Rectal smooth muscle tissue (tissue), 1 donor: ENCODE measurements around the gene ZMIZ1.

Source experiments
- H3K27ac ChIP-seq: one replicate; pipeline ENCODE4 v1.7.0; 2013; ENCODE audit warnings: low read depth, low read length, inconsistent platforms
- H3K27me3 ChIP-seq: one replicate; pipeline ENCODE4 v1.7.0; 2013; ENCODE audit warnings: low read length; ENCODE audit not compliant: control insufficient read depth, insufficient read depth
- H3K36me3 ChIP-seq: one replicate; pipeline ENCODE4 v1.7.0; 2013; ENCODE audit warnings: low read length; ENCODE audit not compliant: control insufficient read depth, insufficient read depth
- H3K4me1 ChIP-seq: one replicate; pipeline ENCODE4 v1.7.0; 2013; ENCODE audit warnings: low read length; ENCODE audit not compliant: control insufficient read depth, insufficient read depth
- H3K4me3 ChIP-seq: one replicate; pipeline ENCODE4 v1.7.0; 2013; ENCODE audit warnings: low read length
- H3K9ac ChIP-seq: one replicate; pipeline ENCODE4 v1.7.0; 2013; ENCODE audit warnings: low read length

The ZMIZ1 gene

DNA sequence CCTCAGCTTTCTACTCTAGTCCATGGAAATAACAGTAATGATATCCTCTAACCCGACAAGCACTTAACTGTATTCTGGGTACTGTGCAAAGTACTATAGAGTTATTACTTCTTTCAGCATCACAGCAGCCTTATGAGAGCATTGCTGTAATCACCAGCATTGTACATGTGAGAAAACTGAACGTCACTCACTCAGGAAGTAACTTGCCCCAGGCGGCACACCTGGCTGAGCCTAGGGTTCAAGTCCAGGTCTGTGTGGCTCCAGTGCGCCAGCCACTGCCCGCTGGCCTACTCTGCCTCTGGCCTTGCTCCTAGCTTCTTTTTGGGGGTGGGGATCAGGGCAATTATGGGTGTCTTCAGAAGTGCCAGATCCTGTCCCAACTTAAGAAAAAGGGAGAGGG is 50.5 kb downstream of the ZMIZ1 start:
- no peak overlapping the region for H3K9ac ChIP-seq
- H3K27me3 ChIP-seq: no peaks in the 10 kb centered on the region
- no peak overlapping the region for H3K4me3 ChIP-seq
- peaks cover 17% of the 10 kb centered on the region for H3K36me3 ChIP-seq
- peaks cover 31% of the 10 kb centered on the region for H3K4me1 ChIP-seq
- H3K27ac ChIP-seq: no peak overlapping the region

- Histone ChIP-seq H3K9ac (no peak overlapping the region), H3K27ac (no peak overlapping the region), H3K36me3 (peaks cover 30% of the 10 kb centered on the region), H3K4me3 (no peak overlapping the region), H3K4me1 (peaks cover 3% of the 10 kb centered on the region), H3K27me3 (no peaks in the 10 kb centered on the region)
These were observed 54.8 kb downstream of the ZMIZ1 start for GRCh38 chr10:79123547-79123963.

- Histone ChIP-seq H3K27me3 (no peaks in the 10 kb centered on the region), H3K9ac (no peak overlapping the region), H3K27ac (no peak overlapping the region), H3K36me3 (peaks cover 30% of the 10 kb centered on the region), H3K4me3 (no peak overlapping the region), H3K4me1 (peaks cover 7% of the 10 kb centered on the region)
These were observed 55.3 kb downstream of the ZMIZ1 start for GRCh38 chr10:79124066-79124465.

DNA sequence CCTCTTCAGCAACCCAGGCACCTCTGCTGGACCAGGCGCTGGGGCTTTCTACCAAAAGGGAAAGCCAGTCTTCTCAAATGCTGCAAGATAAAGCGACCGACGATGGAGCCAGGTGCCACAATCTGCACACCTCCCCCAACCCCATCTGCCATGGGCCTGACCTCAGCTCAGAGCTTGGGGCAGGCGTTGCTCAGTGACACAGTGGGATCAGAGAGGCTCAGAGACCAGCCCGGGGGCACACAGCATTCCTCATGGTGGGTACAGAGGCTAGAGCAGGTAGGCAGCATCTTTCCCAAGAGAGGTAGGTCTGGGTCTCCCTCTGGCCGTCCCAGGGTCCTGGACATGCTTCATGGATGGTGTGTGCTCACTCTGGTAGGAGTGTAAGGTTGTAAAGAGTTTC is 56.3 kb downstream of the ZMIZ1 start:
- H3K36me3 ChIP-seq: peaks cover 26% of the 10 kb centered on the region
- H3K4me3 ChIP-seq: no peak overlapping the region
- H3K9ac ChIP-seq: no peak overlapping the region
- H3K4me1 ChIP-seq: peaks cover 16% of the 10 kb centered on the region
- no peak overlapping the region for H3K27ac ChIP-seq
- no peaks in the 10 kb centered on the region for H3K27me3 ChIP-seq

DNA sequence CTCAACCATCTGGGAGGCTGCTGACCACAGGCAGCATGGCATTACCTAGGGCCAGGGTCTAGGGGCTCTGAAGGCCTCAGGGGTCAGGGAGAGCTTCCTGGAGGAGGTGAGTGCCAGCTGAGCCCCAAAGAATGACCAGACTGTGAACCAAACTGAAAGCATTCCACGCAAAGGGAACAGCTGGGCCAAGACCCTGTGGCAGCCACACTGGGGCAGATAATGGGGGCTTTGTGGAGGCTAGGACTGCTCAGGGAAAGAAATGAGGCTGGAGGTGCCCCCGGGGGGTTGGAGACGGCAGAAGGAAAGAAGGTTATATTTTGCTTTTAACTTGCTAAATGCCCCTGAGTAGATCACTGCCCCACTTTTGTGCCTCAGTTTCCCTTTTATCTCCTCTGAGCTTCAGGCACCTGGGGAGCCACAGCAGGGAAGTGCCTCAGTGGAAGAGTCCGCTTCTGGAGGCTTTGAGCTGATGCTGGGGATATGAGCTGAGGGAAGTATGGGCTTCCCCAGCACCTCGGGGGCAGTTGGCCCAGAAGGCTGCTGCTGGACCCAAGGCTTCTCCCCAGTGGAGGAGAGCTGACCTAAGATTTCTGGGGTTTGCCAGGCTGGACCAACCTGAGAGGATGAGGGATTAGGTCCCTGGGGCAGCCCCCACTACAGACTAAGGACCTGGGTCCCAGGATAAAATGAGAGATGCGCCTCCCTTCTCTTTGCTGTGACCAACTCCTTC is 57.8 kb downstream of the ZMIZ1 start:
- Histone ChIP-seq H3K27ac (no peak overlapping the region), H3K4me3 (no peak overlapping the region), H3K36me3 (peaks cover 19% of the 10 kb centered on the region), H3K9ac (no peak overlapping the region), H3K27me3 (no peaks in the 10 kb centered on the region), H3K4me1 (peaks cover 16% of the 10 kb centered on the region)

DNA sequence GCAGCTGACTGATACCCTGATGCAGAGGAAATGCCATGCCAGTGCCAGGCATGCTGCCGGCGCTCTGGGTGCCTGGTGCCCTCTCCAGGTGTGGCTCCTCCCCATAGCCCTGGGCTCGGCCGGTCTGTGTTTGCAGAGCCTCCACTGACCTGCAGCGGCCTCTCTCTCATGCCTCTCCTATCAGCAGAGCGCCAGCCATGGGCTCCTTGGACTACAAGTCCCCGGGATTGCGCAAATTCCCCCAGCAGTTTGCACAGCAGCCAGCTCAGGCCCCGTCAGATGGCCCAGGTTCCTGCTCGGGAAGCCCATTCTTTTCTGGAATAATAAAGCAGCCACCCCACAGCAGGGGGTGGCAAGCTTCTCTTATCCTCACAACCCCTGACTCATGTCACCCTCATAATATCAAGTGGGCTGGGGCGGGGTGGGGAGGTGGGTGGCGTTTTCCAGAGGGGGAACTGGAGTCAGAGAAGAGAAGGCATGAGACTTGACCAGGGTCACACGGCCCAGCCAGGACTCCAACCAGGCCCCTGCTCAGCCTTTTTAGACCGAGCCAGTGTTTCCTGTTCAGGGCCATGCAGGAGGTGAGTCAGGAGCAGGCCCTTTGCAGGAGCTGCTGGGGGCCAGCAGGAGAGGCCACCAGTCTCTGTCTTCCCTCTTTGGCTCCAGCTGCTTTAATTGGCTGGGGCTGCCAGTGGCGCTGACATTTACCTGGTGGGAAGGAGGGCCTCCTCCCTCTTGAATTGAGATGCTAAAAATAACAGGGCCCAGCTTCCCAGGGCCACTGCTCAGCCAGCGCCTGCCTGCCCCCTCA is 58.6 kb downstream of the ZMIZ1 start:
- Histone ChIP-seq H3K27ac (no peak overlapping the region), H3K36me3 (peaks cover 19% of the 10 kb centered on the region), H3K4me1 (peaks cover 16% of the 10 kb centered on the region), H3K9ac (no peak overlapping the region), H3K4me3 (no peak overlapping the region), H3K27me3 (no peaks in the 10 kb centered on the region)

GRCh38 chr10:79128241-79128922 is 59.6 kb downstream of the ZMIZ1 start:
- Histone ChIP-seq H3K4me3 (no peak overlapping the region), H3K4me1 (peaks cover 20% of the 10 kb centered on the region), H3K36me3 (peaks cover 18% of the 10 kb centered on the region), H3K27me3 (no peaks in the 10 kb centered on the region), H3K9ac (no peak overlapping the region), H3K27ac (no peak overlapping the region)

GRCh38 chr10:79128923-79129305 is 60.1 kb downstream of the ZMIZ1 start:
- no peak overlapping the region for H3K27ac ChIP-seq
- H3K27me3 ChIP-seq: no peaks in the 10 kb centered on the region
- H3K36me3 ChIP-seq: peaks cover 18% of the 10 kb centered on the region
- H3K4me3 ChIP-seq: no peak overlapping the region
- H3K4me1 ChIP-seq: peaks cover 23% of the 10 kb centered on the region
- H3K9ac ChIP-seq: no peak overlapping the region

GRCh38 chr10:79129361-79129997 is 60.7 kb downstream of the ZMIZ1 start:
- peaks cover 18% of the 10 kb centered on the region for H3K36me3 ChIP-seq
- H3K4me3 ChIP-seq: no peak overlapping the region
- no peaks in the 10 kb centered on the region for H3K27me3 ChIP-seq
- H3K9ac ChIP-seq: no peak overlapping the region
- no peak overlapping the region for H3K27ac ChIP-seq
- peaks cover 28% of the 10 kb centered on the region for H3K4me1 ChIP-seq

DNA sequence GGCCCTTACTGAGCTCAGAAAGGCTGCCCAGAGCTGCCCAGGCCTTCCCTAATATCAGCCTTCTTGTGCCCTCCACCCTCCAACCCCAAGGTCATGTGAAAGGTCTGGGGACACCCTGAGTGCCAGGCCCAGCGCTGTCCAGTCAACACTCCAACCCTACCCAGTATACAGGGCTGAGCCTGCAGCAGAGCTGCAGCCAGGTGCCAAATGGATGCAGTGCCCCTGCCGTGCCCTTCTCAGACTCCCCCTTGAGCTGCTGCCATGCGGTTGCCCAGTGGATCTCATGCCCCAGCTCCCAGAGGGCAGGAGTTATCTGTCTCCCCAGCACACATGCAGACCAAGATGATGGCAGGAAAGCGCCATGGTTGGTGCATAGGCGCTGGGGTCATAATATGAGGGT is 61.5 kb downstream of the ZMIZ1 start:
- Histone ChIP-seq H3K4me1 (peaks cover 28% of the 10 kb centered on the region), H3K36me3 (peaks cover 12% of the 10 kb centered on the region), H3K9ac (no peak overlapping the region), H3K4me3 (no peak overlapping the region), H3K27me3 (no peaks in the 10 kb centered on the region), H3K27ac (no peak overlapping the region)

GRCh38 chr10:79130846-79131245 is 62.1 kb downstream of the ZMIZ1 start:
- peaks cover 6% of the 10 kb centered on the region for H3K36me3 ChIP-seq
- no peaks in the 10 kb centered on the region for H3K27me3 ChIP-seq
- peaks cover 28% of the 10 kb centered on the region for H3K4me1 ChIP-seq
- no peak overlapping the region for H3K4me3 ChIP-seq
- H3K9ac ChIP-seq: no peak overlapping the region
- no peak overlapping the region for H3K27ac ChIP-seq
